Fibroblast of skin of left biceps (primary cell): ENCODE data around the gene RAPGEF1.
A peak's percentile ranks its signal among the peaks of the same experiment; 100 is the strongest.
"Not testable (repeated sequence)": the region's sequence is repeated elsewhere in the genome, so short reads cannot be mapped to it uniquely, and the experiment has no call there.

ENCODE experiments used
- DNase-seq, 2 experiments: peaks; one replicate each; pipeline ENCODE4 v3.0.0-alpha.2; 2013; ENCODE audit warnings: low read depth in 2 of 2

Gene RAPGEF1

GRCh38 chr9:131685753-131686706, 53.8 kb downstream of the RAPGEF1 start:
- DNase-seq = no peak

GRCh38 chr9:131683094-131683493, 56.8 kb downstream of the RAPGEF1 start:
- not testable (repeated sequence) for DNase-seq

- no peak for DNase-seq
These were observed 57.6 kb downstream of the RAPGEF1 start for GRCh38 chr9:131682261-131682660.

- DNase-seq = not testable (repeated sequence)
These were observed 58.0 kb downstream of the RAPGEF1 start for GRCh38 chr9:131681826-131682225.

DNA sequence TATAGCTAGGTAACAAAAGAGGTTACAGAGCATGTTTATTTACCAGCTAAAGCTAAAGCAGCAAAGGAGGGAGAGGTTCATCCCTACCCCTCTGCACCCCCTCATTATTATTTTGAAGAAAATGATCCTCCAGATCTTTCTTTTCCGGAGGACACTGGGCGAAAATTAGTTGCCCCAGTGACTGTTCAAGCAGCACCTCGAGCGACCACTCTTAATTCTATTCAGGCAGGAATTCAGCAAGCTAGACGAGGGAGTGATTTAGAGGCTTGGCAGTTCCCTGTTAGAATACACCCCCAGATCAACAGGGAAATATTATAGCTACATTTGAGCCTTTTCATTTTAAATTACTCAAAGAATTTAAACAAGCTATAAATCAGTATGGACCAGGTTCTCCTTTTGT, 58.8 kb downstream of the RAPGEF1 start:
- not testable (repeated sequence) for DNase-seq

GRCh38 chr9:131679261-131680020, 60.4 kb downstream of the RAPGEF1 start:
- DNase-seq = no peak

DNA sequence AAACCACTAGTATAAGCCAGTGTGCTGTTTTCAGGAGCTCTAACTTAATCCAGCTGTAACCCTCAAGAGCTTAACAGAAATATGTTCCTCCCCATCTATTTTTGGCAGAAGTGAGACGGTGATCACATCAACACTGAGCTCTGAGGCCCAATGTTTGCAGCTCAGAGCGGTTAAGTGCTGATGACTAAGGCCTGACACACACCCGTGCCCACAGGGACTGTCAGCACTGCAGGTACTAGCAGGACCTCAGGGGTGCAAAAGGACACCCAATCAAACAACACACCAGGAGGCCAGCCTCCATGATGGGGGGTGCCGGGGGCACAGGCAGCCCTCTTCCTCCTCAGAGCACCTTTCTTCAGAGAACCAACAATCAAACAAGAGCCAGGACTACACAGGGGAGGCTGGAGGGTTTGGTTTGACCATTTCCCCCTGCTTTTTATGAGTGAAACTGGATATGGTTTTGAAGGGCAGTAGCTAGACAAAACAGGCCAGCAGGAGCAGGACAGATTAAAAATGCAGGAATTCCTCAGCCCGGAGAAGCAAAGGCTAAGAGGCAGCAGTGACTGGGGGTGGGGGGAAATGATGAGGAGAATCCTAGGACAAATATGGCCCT, 61.3 kb downstream of the RAPGEF1 start:
- peak; percentile 91 to 92 for DNase-seq

- peak in 1 of 2 experiments; percentile 21 for DNase-seq
These were observed 62.3 kb downstream of the RAPGEF1 start for GRCh38 chr9:131677444-131678180.

- no peak for DNase-seq
These were observed 62.8 kb downstream of the RAPGEF1 start for GRCh38 chr9:131677049-131677443.

DNA sequence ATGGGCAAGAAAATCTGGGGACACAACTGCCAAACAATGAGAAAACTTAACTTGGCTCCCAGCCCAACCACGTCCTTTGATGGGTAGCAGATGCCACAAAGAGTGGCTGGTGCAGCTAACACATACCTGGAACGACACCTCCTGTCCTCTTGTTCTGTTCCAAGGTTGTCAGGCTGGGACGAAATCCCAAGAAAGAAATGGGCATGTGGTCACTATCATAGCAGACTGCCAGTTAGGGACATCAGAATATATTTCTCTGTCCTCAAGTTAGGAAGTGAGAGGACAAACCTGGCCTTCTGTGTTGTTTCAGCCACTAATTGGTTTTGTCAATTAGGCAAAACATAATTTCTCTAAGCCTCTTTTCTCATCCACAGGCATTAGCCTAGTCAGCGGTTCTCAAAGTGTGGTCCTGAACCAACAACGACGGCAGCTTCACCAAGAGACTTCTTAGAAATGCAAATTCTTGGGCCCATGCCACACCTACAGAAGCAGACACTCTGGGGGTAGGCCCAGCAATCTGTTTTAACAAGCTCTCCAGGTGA, 63.4 kb downstream of the RAPGEF1 start:
- no peak for DNase-seq

DNA sequence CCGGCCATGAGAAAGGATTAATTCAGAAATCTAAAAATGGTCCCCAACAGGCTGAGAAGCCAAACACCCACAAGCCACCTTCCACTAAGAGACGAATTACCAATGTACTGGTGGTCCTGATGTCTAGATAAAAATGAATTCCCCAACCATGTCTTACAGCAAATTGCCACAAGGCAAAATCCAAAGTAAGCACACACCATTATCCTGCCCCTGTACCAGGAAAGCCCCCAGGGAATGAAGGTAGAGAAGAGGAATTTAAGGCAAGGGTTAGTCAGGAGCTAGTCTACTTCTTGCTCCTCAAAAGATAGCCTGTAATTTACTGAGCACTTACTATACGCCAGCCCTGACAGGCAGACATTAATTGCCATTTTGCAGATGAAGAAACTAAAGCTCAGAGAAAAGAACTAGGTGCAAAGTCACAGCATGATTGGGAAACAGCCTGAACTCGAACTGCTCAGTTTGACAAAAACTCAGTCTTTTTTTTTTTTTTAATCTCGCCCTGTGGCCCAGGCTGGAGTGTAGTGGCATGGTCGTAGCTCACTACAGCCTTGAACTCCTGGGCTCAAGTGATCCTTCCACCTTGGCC, 64.3 kb downstream of the RAPGEF1 start:
- no peak for DNase-seq

DNA sequence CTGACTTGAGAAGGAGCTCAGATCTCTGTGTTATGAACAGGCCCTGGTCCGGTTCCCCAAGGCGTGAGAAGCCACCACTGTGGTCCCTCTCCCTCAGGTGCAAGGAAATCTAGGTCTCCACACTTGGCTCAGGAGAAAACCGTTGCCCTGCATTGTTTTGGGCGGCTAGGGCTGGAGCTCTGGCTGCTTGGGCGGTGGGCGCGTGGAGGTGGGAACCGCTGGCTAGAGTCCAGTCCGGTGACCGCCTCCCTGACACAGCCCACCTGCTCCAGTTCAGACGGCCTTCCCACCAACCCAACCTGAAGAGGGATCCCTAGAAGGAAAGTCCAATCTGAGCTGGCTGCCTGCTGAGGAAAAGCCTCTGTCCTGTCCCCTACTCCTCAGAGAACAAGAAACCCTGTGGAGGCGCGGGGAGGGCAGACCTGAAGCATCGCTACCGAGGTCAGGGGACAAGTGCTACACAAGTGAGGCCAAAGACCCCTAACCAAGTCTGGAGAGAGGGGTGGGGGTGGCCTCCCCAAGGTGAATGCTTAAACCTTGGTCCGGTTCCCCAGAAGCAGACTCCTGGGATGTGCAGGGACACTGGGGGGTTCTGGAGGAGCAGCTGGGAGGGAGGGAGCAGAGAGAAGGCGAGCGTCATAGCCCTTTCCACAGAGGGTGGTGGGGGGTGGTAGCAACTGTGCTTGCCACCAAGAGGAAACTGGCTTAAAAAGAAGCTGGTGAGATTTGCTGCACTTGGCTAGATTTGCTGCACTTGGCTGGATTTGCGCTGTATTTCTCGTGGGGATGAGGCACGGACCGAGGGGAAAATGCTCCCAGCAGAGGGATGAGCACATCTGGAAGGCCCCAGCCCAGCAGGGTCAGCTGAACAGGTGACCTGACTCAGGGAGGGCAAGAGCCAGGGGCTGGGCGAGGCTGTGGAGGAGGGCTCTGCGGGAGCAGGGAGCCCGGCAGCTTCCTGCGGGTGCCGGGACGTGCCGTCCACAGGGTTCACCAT, 65.2 kb downstream of the RAPGEF1 start:
- no peak for DNase-seq

GRCh38 chr9:131673531-131673930, 66.3 kb downstream of the RAPGEF1 start:
- DNase-seq = no peak

DNA sequence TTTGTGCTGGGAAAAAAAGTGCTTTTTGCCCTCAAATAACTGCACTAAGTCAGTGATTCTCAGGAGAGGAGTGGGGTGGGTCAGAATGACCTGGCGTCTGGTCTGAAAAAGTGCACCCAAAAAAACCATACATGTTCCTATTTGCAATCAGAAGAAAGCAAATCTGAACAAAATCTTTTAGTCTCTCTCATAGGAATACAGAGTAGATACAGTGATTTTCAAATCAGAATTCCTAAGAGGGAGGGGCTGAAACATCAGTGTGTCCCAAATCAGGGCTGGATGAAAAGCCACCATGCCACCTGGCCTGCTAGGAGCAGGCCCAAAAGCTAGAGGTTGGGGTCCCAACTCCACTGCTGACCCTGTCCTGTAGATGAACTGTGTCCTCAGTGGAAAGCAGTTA, 66.8 kb downstream of the RAPGEF1 start:
- DNase-seq = no peak

GRCh38 chr9:131672451-131672850, 67.4 kb downstream of the RAPGEF1 start:
- no peak for DNase-seq

GRCh38 chr9:131671133-131671520, 68.7 kb downstream of the RAPGEF1 start:
- DNase-seq = no peak

DNA sequence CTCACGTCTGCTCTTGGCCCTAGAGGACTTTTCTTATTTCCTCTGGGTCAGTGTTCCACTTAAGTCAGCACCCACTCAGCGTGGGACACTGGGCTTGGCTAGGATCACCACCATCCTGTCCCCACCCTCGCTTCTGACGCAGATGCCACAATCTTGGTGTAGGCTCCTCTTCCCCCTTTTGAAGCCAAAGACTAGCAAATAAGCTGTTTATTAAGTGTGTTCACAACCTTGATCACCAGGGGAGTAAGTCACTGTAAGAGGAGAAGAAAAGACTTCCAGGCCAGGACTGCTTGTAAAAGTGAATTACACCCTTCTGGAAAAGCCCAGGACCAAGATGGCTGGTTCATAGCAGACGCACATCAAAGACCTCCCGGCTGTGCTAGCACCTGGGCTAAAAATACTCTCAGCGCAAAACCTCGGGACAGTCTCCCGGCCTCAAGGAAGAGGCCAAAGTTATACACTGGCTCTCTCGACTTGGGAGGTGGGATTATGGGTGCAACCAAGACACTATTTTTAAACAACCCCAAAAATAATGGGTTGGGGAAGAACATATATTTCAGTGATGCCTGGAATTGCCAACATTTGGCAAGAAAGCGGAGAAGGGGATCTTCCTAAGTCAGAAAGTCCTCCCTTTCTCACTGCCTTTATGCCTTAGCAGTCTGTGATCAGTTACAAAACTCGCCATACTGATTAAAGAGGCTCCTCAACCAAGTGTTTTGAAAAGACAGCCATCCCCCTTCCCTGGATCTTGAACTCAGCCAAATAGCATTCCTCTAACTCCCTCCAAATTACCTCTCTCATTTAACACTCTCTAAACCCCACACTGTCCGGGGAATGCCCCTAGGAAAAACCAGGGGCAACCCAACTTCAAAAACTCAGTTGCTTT, 69.4 kb downstream of the RAPGEF1 start:
- DNase-seq = no peak

DNA sequence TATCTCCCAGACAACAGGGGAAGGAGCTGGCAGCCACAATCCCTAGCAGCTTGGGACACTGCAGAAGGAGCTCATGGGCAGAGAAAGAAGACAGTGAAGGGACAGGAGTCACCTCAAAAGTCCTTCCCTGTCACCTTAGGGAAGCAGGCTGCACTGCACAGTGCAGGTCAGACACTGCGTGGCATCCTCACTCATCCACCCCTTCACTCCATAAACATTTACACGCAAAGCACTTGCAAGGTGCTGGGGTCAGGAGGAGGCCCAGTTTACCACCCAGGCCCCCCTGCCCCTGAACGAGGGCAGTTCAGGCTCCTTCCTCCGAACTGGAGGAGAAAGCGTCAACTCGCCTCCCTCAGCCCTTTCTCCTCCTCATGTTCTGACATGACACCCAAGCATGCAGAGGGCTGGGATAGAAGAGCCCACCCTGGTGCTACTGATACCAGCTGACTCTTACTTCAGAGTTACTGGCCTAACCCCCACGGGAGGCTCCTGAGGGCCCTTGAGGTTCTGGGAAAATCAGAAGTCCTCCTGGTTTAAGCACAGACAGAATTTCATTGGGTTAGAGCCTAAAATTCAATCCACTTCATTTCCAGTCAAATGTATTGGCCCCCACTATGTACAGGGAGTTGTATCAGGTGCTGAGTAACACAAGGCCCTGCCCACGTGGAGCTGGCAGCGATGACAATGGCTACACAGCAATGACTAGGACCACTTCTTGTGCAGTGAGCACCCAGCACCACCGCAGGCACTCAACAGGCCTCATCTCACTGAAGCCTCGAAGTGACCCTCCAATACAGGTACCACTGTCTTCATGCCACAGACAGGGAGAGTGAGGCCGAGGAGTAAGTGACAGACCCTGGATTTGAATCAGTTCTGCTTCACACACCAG, 70.4 kb downstream of the RAPGEF1 start:
- DNase-seq = no peak
